HG03460 (cell line): ENCODE results near the gene ANKRD65.
"Not testable (repeated sequence)": the region's sequence is repeated elsewhere in the genome, so short reads cannot be mapped to it uniquely, and the experiment has no call there.

Experiments
- ATAC-seq: cut with Tn5 transposase; IDR thresholded peaks from one replicate; pipeline ENCODE4 v1.9.1; 2021; ENCODE audit not compliant: unreplicated experiment

The ANKRD65 gene

GRCh38 chr1:1417825-1418463 is 3.1 kb downstream of the ANKRD65 start:
- not testable (repeated sequence) for ATAC-seq

- not testable (repeated sequence) for ATAC-seq
Measured at GRCh38 chr1:1417396-1417795, 3.7 kb downstream of the ANKRD65 start.

GRCh38 chr1:1415751-1416150 is 5.3 kb downstream of the ANKRD65 start:
- ATAC-seq = no peak

- ATAC-seq = not testable (repeated sequence)
Measured at GRCh38 chr1:1412311-1412902, 8.7 kb downstream of the ANKRD65 start.

GRCh38 chr1:1411626-1412025 is 9.4 kb downstream of the ANKRD65 start:
- ATAC-seq = no peak

GRCh38 chr1:1410238-1410637 is 10.8 kb downstream of the ANKRD65 start:
- not testable (repeated sequence) for ATAC-seq

GRCh38 chr1:1407636-1408318 is 13.3 kb downstream of the ANKRD65 start:
- peak; percentile 14 for ATAC-seq

- ATAC-seq = peak; percentile 86
Measured at GRCh38 chr1:1406821-1407635, 14.0 kb downstream of the ANKRD65 start, which contains the start of gene MRPL20. Gene MRPL20 (minus strand): TSS chr1:1407293. CDS start chr1:1407217, 76 bp downstream.

- ATAC-seq = no peak
Measured at GRCh38 chr1:1406101-1406820, 14.8 kb downstream of the ANKRD65 start.

GRCh38 chr1:1403653-1404052 is 17.4 kb downstream of the ANKRD65 start:
- ATAC-seq = no peak

GRCh38 chr1:1402901-1403392 is 18.1 kb downstream of the ANKRD65 start:
- not testable (repeated sequence) for ATAC-seq

- ATAC-seq = no peak
Measured at GRCh38 chr1:1402072-1402900, 18.8 kb downstream of the ANKRD65 start.

- no peak for ATAC-seq
Measured at GRCh38 chr1:1401457-1402010, 19.5 kb downstream of the ANKRD65 start.

GRCh38 chr1:1400576-1401456 is 20.3 kb downstream of the ANKRD65 start:
- no peak for ATAC-seq

- no peak for ATAC-seq
Measured at GRCh38 chr1:1399872-1400575, 21.1 kb downstream of the ANKRD65 start.

- peak; percentile 93 for ATAC-seq
Measured at GRCh38 chr1:1399187-1399871, 21.7 kb downstream of the ANKRD65 start, which contains the start of gene CCNL2. Gene CCNL2 (minus strand): TSS chr1:1399335. CDS start chr1:1399306, 29 bp downstream.

GRCh38 chr1:1398677-1399186 is 22.3 kb downstream of the ANKRD65 start:
- ATAC-seq = peak; percentile 5
